ENCODE measurements around the gene SCFD2. TPM values are rescaled to one million over a fixed set of nuclear protein-coding genes. Genes with fewer than 3 reads are reported as not detected.
A peak's percentile ranks its signal among the peaks of the same experiment; 100 is the strongest.
"Not testable (repeated sequence)": the region's sequence is repeated elsewhere in the genome, so short reads cannot be mapped to it uniquely, and the experiment has no call there.

SCFD2 gene
- polyA plus RNA-seq, 3 donors: 12.8 to 14.7 (median 14.5) TPM

- DNase-seq (ENCODE audit: low read depth in 3 of 3, low spot score in 2 of 3): no peak
Measured at GRCh38 chr4:53267026-53267425, 98.8 kb downstream of the SCFD2 start.

GRCh38 chr4:53255986-53256385 lies 109.9 kb downstream of the SCFD2 start:
- DNase-seq (ENCODE audit: low read depth in 3 of 3, low spot score in 2 of 3): not testable (repeated sequence)

GRCh38 chr4:53240573-53240972 lies 125.3 kb downstream of the SCFD2 start:
- DNase-seq (ENCODE audit: low read depth in 3 of 3, low spot score in 2 of 3): no peak

- not testable (repeated sequence) for DNase-seq (ENCODE audit: low read depth in 3 of 3, low spot score in 2 of 3)
Measured at GRCh38 chr4:53238352-53238751, 127.5 kb downstream of the SCFD2 start.

GRCh38 chr4:53237811-53238210 lies 128.1 kb downstream of the SCFD2 start:
- DNase-seq (ENCODE audit: low read depth in 3 of 3, low spot score in 2 of 3): not testable (repeated sequence)

- not testable (repeated sequence) for DNase-seq (ENCODE audit: low read depth in 3 of 3, low spot score in 2 of 3)
Measured at GRCh38 chr4:53236624-53237023, 129.2 kb downstream of the SCFD2 start.

- no peak for DNase-seq (ENCODE audit: low read depth in 3 of 3, low spot score in 2 of 3)
Measured at GRCh38 chr4:53235547-53235946, 130.3 kb downstream of the SCFD2 start.

- DNase-seq (ENCODE audit: low read depth in 3 of 3, low spot score in 2 of 3): no peak
Measured at GRCh38 chr4:53234669-53235068, 131.2 kb downstream of the SCFD2 start.

GRCh38 chr4:53234111-53234510 lies 131.8 kb downstream of the SCFD2 start:
- DNase-seq (ENCODE audit: low read depth in 3 of 3, low spot score in 2 of 3): no peak

GRCh38 chr4:53233114-53233795 lies 132.6 kb downstream of the SCFD2 start:
- no peak for DNase-seq (ENCODE audit: low read depth in 3 of 3, low spot score in 2 of 3)

- DNase-seq (ENCODE audit: low read depth in 3 of 3, low spot score in 2 of 3): no peak
Measured at GRCh38 chr4:53232371-53232770, 133.5 kb downstream of the SCFD2 start.

- no peak for DNase-seq (ENCODE audit: low read depth in 3 of 3, low spot score in 2 of 3)
Measured at GRCh38 chr4:53228036-53228435, 137.8 kb downstream of the SCFD2 start.

- no peak for DNase-seq (ENCODE audit: low read depth in 3 of 3, low spot score in 2 of 3)
Measured at GRCh38 chr4:53227451-53227850, 138.4 kb downstream of the SCFD2 start.

GRCh38 chr4:53221832-53222480 lies 143.9 kb downstream of the SCFD2 start:
- DNase-seq (ENCODE audit: low read depth in 3 of 3, low spot score in 2 of 3): no peak

GRCh38 chr4:53219148-53219547 lies 146.7 kb downstream of the SCFD2 start:
- not testable (repeated sequence) for DNase-seq (ENCODE audit: low read depth in 3 of 3, low spot score in 2 of 3)

GRCh38 chr4:53208753-53209152 lies 157.1 kb downstream of the SCFD2 start:
- no peak for DNase-seq (ENCODE audit: low read depth in 3 of 3, low spot score in 2 of 3)

GRCh38 chr4:53205970-53206369 lies 159.9 kb downstream of the SCFD2 start:
- no peak for DNase-seq (ENCODE audit: low read depth in 3 of 3, low spot score in 2 of 3)

- DNase-seq (ENCODE audit: low read depth in 3 of 3, low spot score in 2 of 3): no peak
Measured at GRCh38 chr4:53199356-53199755, 166.5 kb downstream of the SCFD2 start.

GRCh38 chr4:53197772-53198142 lies 168.1 kb downstream of the SCFD2 start:
- DNase-seq (ENCODE audit: low read depth in 3 of 3, low spot score in 2 of 3): no peak

- DNase-seq (ENCODE audit: low read depth in 3 of 3, low spot score in 2 of 3): peak; percentile 76 to 78 (median 78)
Measured at GRCh38 chr4:53196882-53197771, 168.7 kb downstream of the SCFD2 start.
